Right lobe of liver (tissue), 6 donors: ENCODE results near the gene SPATA25. TPM values are rescaled to one million over a fixed set of nuclear protein-coding genes. Genes with fewer than 3 reads are reported as not detected.

Source experiments
- ATAC-seq, 4 donors: fragments of 200-7000 bp; cut with Tn5 transposase; one replicate each; pipeline ENCODE4 v1.9.1; 2020; ENCODE audit warnings: mild to moderate bottlenecking in 4 of 4, moderate library complexity in 4 of 4
- DNase-seq, 3 donors: peaks; one replicate each; pipeline ENCODE4 v3.0.0-alpha.2; 2020
- H3K27ac ChIP-seq, 3 donors: fragments of 200-600 bp; one replicate each; pipeline ENCODE4 v1.8.0; 2022
- H3K27me3 ChIP-seq, 2 donors: fragments of 200-600 bp; one replicate each; pipeline ENCODE4 v1.8.0; 2022
- H3K36me3 ChIP-seq, 4 donors: fragments of 200-600 bp; sonication (generic) in 1 of 4; one replicate each; pipeline versions ENCODE4 v1.5.1 to v1.8.0; 2017 to 2022; ENCODE audit warnings: control low read depth in 1 of 4
- H3K4me1 ChIP-seq, 4 donors: fragments of 200-600 bp; sonication (generic) in 1 of 4; one replicate each; pipeline versions ENCODE4 v1.5.1 to v1.8.0; 2017 to 2022; ENCODE audit warnings: control low read depth in 1 of 4
- H3K4me3 ChIP-seq, 3 donors: fragments of 200-600 bp; one replicate each; pipeline ENCODE4 v1.8.0; 2022
- H3K9me3 ChIP-seq, 4 donors: fragments of 200-600 bp; sonication (generic) in 1 of 4; one replicate each; pipeline versions ENCODE4 v1.5.1 to v1.8.0; 2017 to 2022; ENCODE audit warnings: control low read depth in 1 of 4
- CTCF ChIP-seq, 4 donors: fragments of 200-600 bp in 3 of 4; fragments of 450-650 bp in 1 of 4; IDR thresholded peaks; one replicate each; pipeline versions ENCODE4 v1.5.1 to v1.8.0; 2016 to 2022; ENCODE audit warnings: antibody characterized with exemption in 4 of 4, mild to moderate bottlenecking in 2 of 4
- POLR2A ChIP-seq: fragments of 450-650 bp; IDR thresholded peaks from one replicate; pipeline ENCODE4 v1.6.1; 2017; ENCODE audit warnings: antibody characterized with exemption, mild to moderate bottlenecking
- WGBS: methylation state at CpG from one replicate; pipeline ENCODE4 v1.1.6; 2018; ENCODE audit warnings: low coverage, low lambda C conversion rate; ENCODE audit not compliant: insufficient coverage; ENCODE audit errors: missing lambda C conversion rate; 5-methylcytosine and 5-hydroxymethylcytosine counted together
- intact Hi-C, 2 donors: fragments of 100-400 bp; cut with DNase I; formaldehyde crosslinking; loops; one replicate each; pipeline versions ENCODE4 v1.11.2 to v1.14.1; 2022
- total RNA-seq, 6 experiments: library from RNA; depleted of rRNA in 2 of 6; stranded (reverse); fragments of >200 nt in 2 of 6; fragmentation: NEBNext Ultra II Directional in 3 of 6; extraction: Animal tissue kit (Norgen Biotek cat#: 25700) in 3 of 6; gene quantifications; one replicate each; pipeline versions ENCODE4 v1.1.0 to v1.2.4, GENCODE V29; 2016 to 2023
- donor health status: DM: no; HTN: yes; CAD: no.
- donor health status: DM: no; HTN: no; CAD: no.
- donor health status: DM: no; HTN: no; CAD: no.
- donor health status: DM: no; HTN: yes; CAD: no.
- donor health status: DM: no; HTN: yes; CAD: no.

The SPATA25 gene
- total RNA-seq, 6 experiments from 2014 or later = 0.50 to 3.2 (median 2.0) TPM

GRCh38 chr20:45842169-45842812 lies 45.1 kb downstream of the SPATA25 start:
- ATAC-seq = peak in 3 of 4 donors; percentile 12 to 33 (median 24)
- no peak overlapping the region for H3K27ac ChIP-seq

GRCh38 chr20:45841407-45842129 lies 45.9 kb downstream of the SPATA25 start:
- DNase-seq (no peak), ATAC-seq (peak in 1 of 4 donors; percentile 5)
- Histone ChIP-seq H3K36me3 (peaks cover 0 to 45% (median 12%) of the 10 kb centered on the region in 4 donors), H3K4me1 (no peaks in the 10 kb centered on the region), H3K27me3 (no peaks in the 10 kb centered on the region), H3K4me3 (no peak overlapping the region), H3K9me3 (no peaks in the 10 kb centered on the region), H3K27ac (no peak overlapping the region)
- no CpG with 5 or more reads among the region's 10 CpGs for WGBS
- TF ChIP-seq POLR2A (no peak), CTCF (IDR thresholded peaks at IDR 0.05) (no peak)
- intact Hi-C loops = no loop called here

More at GRCh38 chr20:45842169-45842812, 45.1 kb downstream of the SPATA25 start:
- Histone ChIP-seq H3K9me3 (no peaks in the 10 kb centered on the region), H3K27me3 (no peaks in the 10 kb centered on the region), H3K36me3 (peaks cover 0 to 53% (median 14%) of the 10 kb centered on the region in 4 donors), H3K4me1 (no peaks in the 10 kb centered on the region), H3K4me3 (no peak overlapping the region)
- TF ChIP-seq CTCF (IDR thresholded peaks at IDR 0.05) = no peak
- no peak for TF ChIP-seq POLR2A
- WGBS = 33% methylated on average over 1 of the region's 5 CpGs
- intact Hi-C loops = no loop called here
- DNase-seq = no peak

- Histone ChIP-seq H3K4me3 (no peak overlapping the region), H3K36me3 (peaks cover 0 to 38% (median 12%) of the 10 kb centered on the region in 4 donors), H3K9me3 (no peaks in the 10 kb centered on the region), H3K27me3 (no peaks in the 10 kb centered on the region), H3K4me1 (no peaks in the 10 kb centered on the region), H3K27ac (no peak overlapping the region)
- peak in 1 of 4 donors; percentile 13 for ATAC-seq
- intact Hi-C loops = no loop called here
- TF ChIP-seq CTCF (IDR thresholded peaks at IDR 0.05) (no peak), POLR2A (no peak)
- no CpG with 5 or more reads among the region's 25 CpGs for WGBS
- DNase-seq = no peak
Measured at GRCh38 chr20:45840700-45841198, 46.7 kb downstream of the SPATA25 start.

- H3K27me3 ChIP-seq = no peaks in the 10 kb centered on the region
- H3K36me3 ChIP-seq = peaks cover 0 to 9% (median 0%) of the 10 kb centered on the region in 4 donors
- WGBS = no CpG with 5 or more reads among the region's 1 CpG
- intact Hi-C loops = no loop called here
- no peak overlapping the region for H3K27ac ChIP-seq
- ATAC-seq (no peak), DNase-seq (no peak)
- peaks cover 0 to 7% (median 0%) of the 10 kb centered on the region in 4 donors for H3K4me1 ChIP-seq
- H3K4me3 ChIP-seq = no peak overlapping the region
- H3K9me3 ChIP-seq = no peaks in the 10 kb centered on the region
- TF ChIP-seq POLR2A = no peak
- no peak for TF ChIP-seq CTCF (IDR thresholded peaks at IDR 0.05)
Measured at GRCh38 chr20:45836841-45837240, 50.6 kb downstream of the SPATA25 start.

Other genes with a start within 250 kb of the SPATA25 start
- not detected for gene WFDC11, start 217.4 kb downstream of the SPATA25 start, total RNA-seq
- gene WFDC13, start 185.6 kb downstream of the SPATA25 start, total RNA-seq = not detected
- not detected for gene WFDC10B, start 182.6 kb downstream of the SPATA25 start, total RNA-seq
- not detected for gene SPINT4, start 165.3 kb downstream of the SPATA25 start, total RNA-seq
- gene WFDC3, start 95.7 kb downstream of the SPATA25 start, total RNA-seq = under 1 TPM in 2 of 6 experiments, not detected in 4; 0.49 to 0.73 TPM
- 10 to 100 TPM in 3 of 6 experiments, 1 to 10 TPM in 3; 7.5 to 15.7 (median 11.3) TPM for gene DNTTIP1, start 95.7 kb downstream of the SPATA25 start, total RNA-seq
- gene UBE2C, start 75.0 kb downstream of the SPATA25 start, total RNA-seq = 1 to 10 TPM in 4 of 6 experiments, under 1 TPM in 1, not detected in 1; 0.66 to 5.8 (median 3.7) TPM
- 1 to 10 TPM in 1 of 6 experiments, under 1 TPM in 2, not detected in 3; 0.37 to 3.5 (median 0.86) TPM for gene TNNC2, start 60.3 kb downstream of the SPATA25 start, total RNA-seq
- 10 to 100 TPM in 2 of 6 experiments, 1 to 10 TPM in 4; 3.4 to 21.8 (median 6.8) TPM for gene SNX21, start 53.8 kb downstream of the SPATA25 start, total RNA-seq
- 10 to 100 TPM; 13.9 to 32.1 (median 19.4) TPM for gene ACOT8, start 30.2 kb downstream of the SPATA25 start, total RNA-seq
- 1 to 10 TPM; 1.7 to 2.7 (median 1.9) TPM for gene ZSWIM3, start 30.0 kb downstream of the SPATA25 start, total RNA-seq
- 1 to 10 TPM; 2.4 to 3.3 (median 3.1) TPM for gene ZSWIM1, start 6.4 kb downstream of the SPATA25 start, total RNA-seq
- gene NEURL2, start 3.6 kb upstream of the SPATA25 start, total RNA-seq = 1 to 10 TPM; 3.6 to 8.8 (median 5.4) TPM
- 100 to 1,000 TPM in 3 of 6 experiments, 10 to 100 TPM in 3; 54.4 to 194 (median 134) TPM for gene CTSA, start 3.7 kb upstream of the SPATA25 start, total RNA-seq
- 10 to 100 TPM in 5 of 6 experiments, 1 to 10 TPM in 1; 9.6 to 70.2 (median 35.6) TPM for gene PLTP, start 24.5 kb upstream of the SPATA25 start, total RNA-seq
- 10 to 100 TPM in 2 of 6 experiments, 1 to 10 TPM in 4; 7.8 to 12.1 (median 9.5) TPM for gene PCIF1, start 47.1 kb upstream of the SPATA25 start, total RNA-seq
- 1 to 10 TPM; 6.5 to 9.3 (median 7.8) TPM for gene ZNF335, start 84.6 kb upstream of the SPATA25 start, total RNA-seq
- 1 to 10 TPM in 4 of 6 experiments, under 1 TPM in 2; 0.61 to 2.4 (median 1.3) TPM for gene MMP9, start 121.3 kb upstream of the SPATA25 start, total RNA-seq
- gene SLC12A5, start 141.6 kb upstream of the SPATA25 start, total RNA-seq = under 1 TPM in 3 of 6 experiments, not detected in 3; 0.32 to 0.91 (median 0.64) TPM
- gene NCOA5, start 202.3 kb upstream of the SPATA25 start, total RNA-seq = 10 to 100 TPM in 1 of 6 experiments, 1 to 10 TPM in 5; 5.1 to 10.4 (median 8.8) TPM
- 10 to 100 TPM in 2 of 6 experiments, 1 to 10 TPM in 4; 8.8 to 11.7 (median 9.4) TPM for gene CD40, start 230.7 kb upstream of the SPATA25 start, total RNA-seq